ENCODE results near the gene PTTG1IP.

DNA sequence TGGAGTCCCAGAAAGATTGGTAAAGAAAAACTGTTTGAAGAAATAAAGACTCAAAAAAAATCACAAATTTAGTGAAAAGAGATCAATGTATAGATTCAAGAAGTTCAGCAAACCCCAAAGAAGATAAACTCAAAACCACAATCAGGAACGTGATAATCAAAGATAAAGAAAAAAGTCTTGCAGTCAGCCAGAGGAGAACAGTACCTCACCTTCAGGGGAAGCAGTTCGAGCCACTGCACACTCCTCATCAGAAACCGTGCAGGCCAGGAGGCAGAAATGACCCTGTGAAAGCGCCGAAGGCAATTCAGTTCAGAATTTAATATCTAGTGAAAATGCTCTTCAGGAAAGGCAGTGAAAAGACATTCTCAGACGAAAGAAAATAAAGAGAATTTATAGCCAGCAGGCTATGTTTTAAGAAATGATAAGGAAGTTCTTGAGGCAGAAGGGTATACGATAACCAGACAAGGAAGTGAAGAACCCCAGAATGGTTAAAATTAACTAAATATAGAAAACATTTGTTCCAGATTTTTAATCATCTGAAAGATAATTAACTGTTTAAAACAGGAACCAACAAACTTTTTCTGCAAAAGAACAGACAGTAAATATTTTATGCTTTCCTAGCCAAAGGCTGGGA, 42.1 kb downstream of the PTTG1IP start:
- TF ChIP-seq, protein P1, sequence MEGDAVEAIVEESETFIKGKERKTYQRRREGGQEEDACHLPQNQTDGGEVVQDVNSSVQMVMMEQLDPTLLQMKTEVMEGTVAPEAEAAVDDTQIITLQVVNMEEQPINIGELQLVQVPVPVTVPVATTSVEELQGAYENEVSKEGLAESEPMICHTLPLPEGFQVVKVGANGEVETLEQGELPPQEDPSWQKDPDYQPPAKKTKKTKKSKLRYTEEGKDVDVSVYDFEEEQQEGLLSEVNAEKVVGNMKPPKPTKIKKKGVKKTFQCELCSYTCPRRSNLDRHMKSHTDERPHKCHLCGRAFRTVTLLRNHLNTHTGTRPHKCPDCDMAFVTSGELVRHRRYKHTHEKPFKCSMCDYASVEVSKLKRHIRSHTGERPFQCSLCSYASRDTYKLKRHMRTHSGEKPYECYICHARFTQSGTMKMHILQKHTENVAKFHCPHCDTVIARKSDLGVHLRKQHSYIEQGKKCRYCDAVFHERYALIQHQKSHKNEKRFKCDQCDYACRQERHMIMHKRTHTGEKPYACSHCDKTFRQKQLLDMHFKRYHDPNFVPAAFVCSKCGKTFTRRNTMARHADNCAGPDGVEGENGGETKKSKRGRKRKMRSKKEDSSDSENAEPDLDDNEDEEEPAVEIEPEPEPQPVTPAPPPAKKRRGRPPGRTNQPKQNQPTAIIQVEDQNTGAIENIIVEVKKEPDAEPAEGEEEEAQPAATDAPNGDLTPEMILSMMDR (IDR thresholded peaks at IDR 0.05; ENCODE audit: low read depth, low read length): no peak
- no peak for TF ChIP-seq MYC (IDR thresholded peaks at IDR 0.05; ENCODE audit: low read depth, low read length)
